NCI-H2171 treated with DMSO at 0.1 percent for 48 hours (cell line): ENCODE data around the gene IFT88.
"Not testable (repeated sequence)": the region's sequence is repeated elsewhere in the genome, so short reads cannot be mapped to it uniquely, and the experiment has no call there.

ENCODE experiments used
- DNase-seq: peaks from one replicate; lab custom pipeline; 2025; lab: John Stamatoyannopoulos, UW

Gene IFT88

GRCh38 chr13:20636079-20636478 lies 69.1 kb downstream of the IFT88 start:
- no peak for DNase-seq

DNA sequence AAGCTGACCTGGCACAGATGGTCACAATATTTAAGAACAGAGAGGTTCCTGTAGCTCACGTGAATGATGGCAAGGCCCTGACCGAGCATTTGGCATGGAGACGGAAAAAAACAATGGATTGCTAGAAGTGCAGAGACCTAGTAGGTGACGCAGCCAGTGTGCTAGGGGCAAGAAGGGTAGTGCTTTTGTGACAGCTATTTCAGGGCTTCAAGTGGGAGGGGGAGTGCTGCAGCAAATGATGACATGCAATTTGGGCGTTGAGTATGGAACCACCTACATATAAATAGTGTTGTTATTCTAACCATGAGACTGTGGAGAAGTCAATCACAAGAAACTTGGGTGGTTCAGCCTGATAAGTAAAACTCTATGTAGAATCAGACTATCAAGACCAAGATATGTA lies 70.9 kb downstream of the IFT88 start:
- no peak for DNase-seq

DNA sequence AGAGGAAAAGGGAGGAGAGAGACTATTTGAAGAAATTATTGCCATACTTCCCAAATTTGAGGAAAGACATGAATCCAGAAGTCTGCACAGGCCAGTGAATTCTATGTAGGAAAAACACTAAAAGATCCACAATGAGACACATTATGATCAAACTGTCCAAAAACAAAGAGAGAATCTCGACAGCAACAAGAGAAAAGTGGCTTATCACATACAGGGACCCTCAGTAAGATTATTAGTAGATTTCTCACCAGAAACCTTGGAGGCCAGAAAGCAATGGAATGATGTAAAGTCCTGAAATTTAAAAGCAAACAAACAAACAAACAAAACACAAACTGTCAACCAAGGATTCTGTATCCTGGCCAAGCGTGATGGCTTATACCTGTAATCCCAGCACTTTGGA lies 80.8 kb downstream of the IFT88 start:
- DNase-seq: no peak

DNA sequence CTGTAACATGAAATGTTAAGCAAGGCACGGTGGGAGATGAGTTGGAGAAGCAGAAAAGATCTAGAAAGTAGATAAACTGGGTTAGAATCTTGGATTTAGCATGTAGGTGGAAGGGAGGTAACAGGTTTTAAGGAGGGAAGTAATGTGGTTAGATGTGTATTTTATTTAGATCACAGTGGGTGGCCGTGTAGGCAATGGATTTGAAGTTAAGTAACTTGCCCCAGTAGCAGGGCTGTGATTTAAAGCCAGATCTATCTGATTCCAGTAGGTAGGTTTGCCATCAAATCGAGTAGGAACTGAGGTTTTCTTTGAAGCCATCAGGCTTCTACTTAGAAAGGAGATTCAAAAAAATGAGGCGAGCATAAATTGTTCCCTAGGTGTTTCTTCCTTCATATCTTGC lies 86.0 kb downstream of the IFT88 start:
- no peak for DNase-seq

- DNase-seq: no peak
Observed at GRCh38 chr13:20654156-20654555, 87.2 kb downstream of the IFT88 start.

GRCh38 chr13:20658451-20659040 lies 91.6 kb downstream of the IFT88 start:
- no peak for DNase-seq

GRCh38 chr13:20664351-20664750 lies 97.4 kb downstream of the IFT88 start:
- no peak for DNase-seq

DNA sequence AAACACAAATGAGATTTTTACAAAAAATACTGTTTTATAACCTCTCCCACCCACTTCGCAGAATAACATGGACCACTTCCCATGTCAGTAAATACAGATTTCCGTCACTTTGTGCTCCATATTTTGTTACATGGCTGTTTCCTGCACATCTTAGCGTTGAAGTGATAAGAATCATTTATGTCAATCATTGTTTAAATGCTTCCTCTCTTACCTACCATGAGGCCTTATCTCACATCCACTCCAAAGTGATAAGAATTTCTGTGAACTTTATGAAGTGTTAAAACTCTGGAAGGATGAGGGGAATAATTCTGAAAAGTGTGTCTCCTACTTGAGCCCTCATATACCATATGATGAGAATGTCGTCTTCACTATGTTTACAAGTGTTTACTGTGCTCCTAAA lies 100.0 kb downstream of the IFT88 start:
- DNase-seq: no peak

- DNase-seq: no peak
Observed at GRCh38 chr13:20667857-20668437, 101.0 kb downstream of the IFT88 start.

GRCh38 chr13:20669162-20669561 lies 102.2 kb downstream of the IFT88 start:
- DNase-seq: no peak

GRCh38 chr13:20671789-20672188 lies 104.8 kb downstream of the IFT88 start:
- no peak for DNase-seq

- DNase-seq: no peak
Observed at GRCh38 chr13:20672772-20673171, 105.8 kb downstream of the IFT88 start.

- DNase-seq: no peak
Observed at GRCh38 chr13:20673715-20674114, 106.8 kb downstream of the IFT88 start.

GRCh38 chr13:20676213-20676612 lies 109.3 kb downstream of the IFT88 start:
- DNase-seq: no peak

GRCh38 chr13:20678606-20679005 lies 111.6 kb downstream of the IFT88 start:
- DNase-seq: not testable (repeated sequence)

DNA sequence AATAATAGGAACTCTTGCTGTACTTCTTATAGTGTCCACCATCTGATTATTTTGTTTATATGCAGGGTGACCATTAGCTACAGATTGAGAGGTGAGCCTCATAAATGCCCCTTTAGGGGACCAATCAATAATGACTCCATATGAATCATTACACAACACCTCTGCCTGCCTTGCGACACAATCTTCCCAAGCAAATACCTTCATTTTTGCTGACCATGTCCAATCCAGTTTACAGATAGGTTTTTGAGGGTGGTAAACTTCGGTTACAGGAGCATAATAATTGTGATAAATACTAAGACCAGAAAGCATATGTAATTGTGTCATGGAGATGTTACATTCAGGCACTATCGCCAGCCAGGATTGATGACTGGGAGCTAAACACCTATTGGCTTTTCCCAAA lies 112.9 kb downstream of the IFT88 start:
- DNase-seq: no peak

GRCh38 chr13:20680416-20681080 lies 113.6 kb downstream of the IFT88 start:
- DNase-seq: no peak

- DNase-seq: not testable (repeated sequence)
Observed at GRCh38 chr13:20681481-20681880, 114.5 kb downstream of the IFT88 start.

GRCh38 chr13:20682061-20682460 lies 115.1 kb downstream of the IFT88 start:
- no peak for DNase-seq

DNA sequence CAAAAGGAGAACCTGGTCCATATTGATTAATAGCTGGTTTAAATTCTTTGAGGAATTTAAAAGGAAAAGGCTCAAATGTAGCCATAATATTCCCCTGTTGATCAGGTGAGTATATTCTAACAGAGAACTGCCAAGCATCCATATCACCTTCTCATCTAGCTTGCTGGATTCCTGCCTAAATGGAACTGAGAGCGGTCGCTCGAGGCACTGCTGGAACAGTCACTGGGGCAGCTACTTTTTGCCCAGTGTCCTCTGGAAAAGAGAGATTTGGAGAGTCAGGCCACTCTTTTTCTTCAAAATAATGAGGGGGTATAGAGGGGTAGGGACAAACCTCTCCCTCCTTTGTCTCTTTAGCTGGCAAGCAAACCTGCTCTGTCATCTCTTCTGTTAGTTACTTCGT lies 117.1 kb downstream of the IFT88 start:
- DNase-seq: no peak

DNA sequence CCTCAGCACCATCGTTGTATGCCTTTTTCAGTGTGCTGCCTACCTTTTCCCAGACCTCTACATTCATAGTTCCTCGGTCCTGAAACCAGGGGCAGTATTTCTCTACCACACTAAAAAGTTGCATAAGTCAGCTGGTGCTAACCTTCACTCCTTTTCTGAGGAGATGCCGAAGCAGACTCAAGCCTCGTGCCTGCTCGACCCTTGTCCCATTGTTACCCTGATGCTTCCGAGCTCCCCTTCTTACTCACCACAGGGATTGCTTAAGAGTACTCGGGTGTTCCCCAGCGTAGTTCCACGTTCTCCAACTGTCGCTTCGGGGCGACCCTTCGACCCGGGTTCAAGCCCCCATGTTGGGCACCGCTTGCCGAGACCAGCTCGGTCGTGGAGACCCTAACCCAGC lies 117.6 kb downstream of the IFT88 start:
- no peak for DNase-seq

DNA sequence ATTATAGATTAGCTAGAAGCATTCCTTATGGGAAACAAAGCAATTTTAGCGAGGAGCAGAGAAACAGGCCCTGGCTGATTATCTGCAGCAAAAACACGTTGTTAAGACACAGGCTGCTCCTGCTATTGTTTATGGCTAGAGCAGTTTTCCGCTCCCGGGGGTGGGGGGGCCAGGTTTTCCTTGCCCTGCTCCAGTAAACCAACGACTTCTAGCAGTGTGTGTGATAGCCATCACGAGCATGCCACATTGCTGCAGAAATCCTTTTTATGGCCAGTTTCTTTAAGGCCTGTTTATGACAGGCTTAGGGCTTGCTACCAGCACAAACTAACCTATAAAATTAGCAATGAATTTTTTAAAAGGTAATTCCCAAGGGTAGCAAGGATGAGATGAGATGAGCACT lies 118.1 kb downstream of the IFT88 start:
- DNase-seq: no peak

DNA sequence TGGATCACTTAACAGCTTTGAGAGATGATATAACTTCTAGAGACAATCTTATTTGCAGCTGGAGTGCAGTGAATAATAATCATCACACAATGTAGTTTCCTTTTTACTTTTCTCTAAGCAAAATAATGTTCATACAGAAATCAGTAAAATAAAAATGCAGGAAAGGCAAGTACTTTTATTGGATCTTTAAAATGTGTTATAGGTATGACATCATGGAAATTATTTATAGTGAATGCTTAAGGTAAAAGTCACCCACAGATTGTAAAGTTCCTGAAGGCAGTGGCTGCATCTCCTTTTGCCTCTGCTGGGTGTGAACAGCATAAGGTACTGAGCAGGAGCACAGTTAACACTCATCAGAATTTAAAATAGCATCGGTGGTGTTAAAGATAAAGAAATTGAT lies 119.2 kb downstream of the IFT88 start:
- DNase-seq: no peak
